KOPT-K1 (cell line): Measurements from ENCODE around the gene COX7A2L.
"Not testable (repeated sequence)": the region's sequence is repeated elsewhere in the genome, so short reads cannot be mapped to it uniquely, and the experiment has no call there.

Source experiments
- H3K27ac ChIP-seq: fragments of 200-600 bp; sonication (generic); 2 replicates; pipeline ENCODE4 v1.5.1; 2016; ENCODE audit warnings: antibody characterized with exemption, mild to moderate bottlenecking, low read depth, low read length; ENCODE audit not compliant: poor library complexity, severe bottlenecking
- H3K36me3 ChIP-seq: fragments of 200-600 bp; sonication (generic); 2 replicates; pipeline ENCODE4 v1.5.1; 2017; ENCODE audit warnings: antibody characterized with exemption, mild to moderate bottlenecking, low read length, moderate library complexity; ENCODE audit not compliant: insufficient read depth
- H3K9me3 ChIP-seq: fragments of 200-600 bp; sonication (generic); 2 replicates; pipeline ENCODE4 v1.5.1; 2017; ENCODE audit warnings: antibody characterized with exemption, low read length, mild to moderate bottlenecking; ENCODE audit not compliant: insufficient read depth, poor library complexity, severe bottlenecking

Gene COX7A2L

GRCh38 chr2:42337846-42338566 is 23.0 kb downstream of the COX7A2L start:
- peaks cover 64% of the 10 kb centered on the region for H3K36me3 ChIP-seq
- H3K9me3 ChIP-seq, result no peaks in the 10 kb centered on the region
- no peak overlapping the region for H3K27ac ChIP-seq

DNA sequence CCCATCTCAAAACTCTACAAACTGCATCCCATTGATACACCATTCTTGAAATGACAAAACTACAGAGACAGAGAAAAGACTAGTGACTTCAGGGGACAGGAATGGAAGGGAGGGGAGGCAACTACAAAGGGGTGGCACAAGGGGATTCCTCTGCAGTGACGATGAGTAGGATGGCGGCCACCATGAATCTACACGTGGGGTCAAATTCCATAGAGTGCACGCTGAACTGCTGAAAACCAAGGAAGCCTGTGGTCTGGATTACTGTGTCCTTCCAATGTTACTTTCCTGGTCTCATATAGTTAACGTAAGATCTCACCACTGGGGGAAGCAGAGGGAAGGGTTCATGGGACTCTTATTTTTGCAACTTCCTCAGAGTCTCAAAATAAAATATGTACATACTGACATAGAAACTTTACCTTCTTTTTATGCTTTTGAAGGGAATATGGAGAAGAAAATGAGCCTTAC is 23.6 kb downstream of the COX7A2L start:
- peaks cover 70% of the 10 kb centered on the region for H3K36me3 ChIP-seq
- no peak overlapping the region for H3K27ac ChIP-seq
- no peaks in the 10 kb centered on the region for H3K9me3 ChIP-seq

GRCh38 chr2:42336361-42336965 is 24.6 kb downstream of the COX7A2L start:
- peaks cover 80% of the 10 kb centered on the region for H3K36me3 ChIP-seq
- no peaks in the 10 kb centered on the region for H3K9me3 ChIP-seq
- H3K27ac ChIP-seq, result no peak overlapping the region

GRCh38 chr2:42335514-42336104 is 25.4 kb downstream of the COX7A2L start:
- Histone ChIP-seq H3K27ac (no peak overlapping the region), H3K36me3 (peaks cover 82% of the 10 kb centered on the region), H3K9me3 (no peaks in the 10 kb centered on the region)

GRCh38 chr2:42334865-42335264 is 26.2 kb downstream of the COX7A2L start:
- H3K36me3 ChIP-seq, result peaks cover 82% of the 10 kb centered on the region

DNA sequence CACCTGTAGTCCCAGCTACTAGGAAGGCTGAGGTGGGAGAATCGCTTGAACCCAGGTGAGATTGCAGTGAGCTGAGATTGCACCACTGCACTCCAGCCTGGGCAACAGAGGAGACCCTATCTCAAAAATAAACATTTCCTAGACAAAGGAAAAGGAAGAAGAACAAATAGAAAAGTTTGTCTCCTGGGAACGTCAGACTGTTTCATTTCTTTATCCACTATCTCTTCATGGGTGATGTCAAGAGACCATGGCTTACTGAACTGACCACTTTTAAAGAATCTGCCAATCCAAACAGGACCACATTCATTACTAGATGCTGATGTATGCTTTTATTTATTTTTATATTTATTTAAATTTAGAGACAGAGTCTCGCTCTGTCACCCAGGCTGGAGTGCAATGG is 26.8 kb downstream of the COX7A2L start:
- Histone ChIP-seq H3K36me3 (peaks cover 83% of the 10 kb centered on the region), H3K9me3 (no peaks in the 10 kb centered on the region), H3K27ac (no peak overlapping the region)

More at GRCh38 chr2:42334865-42335264, 26.2 kb downstream of the COX7A2L start:
- not testable (repeated sequence) for H3K27ac ChIP-seq, H3K9me3 ChIP-seq

DNA sequence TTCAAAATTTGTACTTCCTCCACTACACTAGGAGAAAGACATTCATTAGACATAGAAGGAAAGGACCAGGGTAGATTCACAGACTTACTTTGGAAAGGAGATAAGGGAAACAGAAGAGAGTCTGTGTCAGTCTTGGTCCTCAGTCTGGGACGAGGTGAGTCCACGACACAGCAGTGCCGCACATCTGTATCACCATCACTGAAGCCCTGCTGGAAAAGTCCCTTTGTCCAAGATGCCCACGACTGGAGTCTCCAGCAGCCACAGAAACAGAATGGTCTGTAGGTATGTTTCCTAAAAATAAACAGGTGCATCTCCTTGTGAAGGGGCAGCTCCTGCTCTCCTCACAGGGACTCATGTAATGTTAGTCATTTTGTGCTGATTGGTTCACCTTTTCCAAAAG is 27.4 kb downstream of the COX7A2L start:
- Histone ChIP-seq H3K36me3 (peaks cover 86% of the 10 kb centered on the region), H3K27ac (no peak overlapping the region), H3K9me3 (no peaks in the 10 kb centered on the region)

DNA sequence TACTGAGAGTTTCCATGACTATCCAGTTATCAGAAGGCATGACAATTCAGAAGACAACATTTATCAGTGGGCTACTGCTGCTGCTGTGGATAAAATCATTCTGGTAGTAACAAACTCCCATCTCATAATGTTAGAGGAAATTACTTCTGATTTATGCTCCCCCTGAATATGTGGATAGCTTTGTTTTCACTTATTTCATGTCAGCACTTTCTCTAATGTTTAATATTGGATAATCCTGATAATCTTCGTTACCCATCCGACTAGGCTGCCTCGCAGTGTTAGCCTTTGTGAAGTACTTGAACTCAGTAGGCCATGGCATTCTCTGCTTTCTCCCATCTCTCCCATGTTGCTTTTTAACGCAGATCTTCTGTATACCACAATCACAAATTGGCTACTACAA is 28.4 kb downstream of the COX7A2L start:
- H3K36me3 ChIP-seq, result peaks cover 79% of the 10 kb centered on the region
- H3K27ac ChIP-seq, result no peak overlapping the region
- no peaks in the 10 kb centered on the region for H3K9me3 ChIP-seq

- H3K9me3 ChIP-seq, result no peaks in the 10 kb centered on the region
- H3K27ac ChIP-seq, result no peak overlapping the region
- H3K36me3 ChIP-seq, result peaks cover 87% of the 10 kb centered on the region
These were observed 29.3 kb downstream of the COX7A2L start for GRCh38 chr2:42331569-42332284.

DNA sequence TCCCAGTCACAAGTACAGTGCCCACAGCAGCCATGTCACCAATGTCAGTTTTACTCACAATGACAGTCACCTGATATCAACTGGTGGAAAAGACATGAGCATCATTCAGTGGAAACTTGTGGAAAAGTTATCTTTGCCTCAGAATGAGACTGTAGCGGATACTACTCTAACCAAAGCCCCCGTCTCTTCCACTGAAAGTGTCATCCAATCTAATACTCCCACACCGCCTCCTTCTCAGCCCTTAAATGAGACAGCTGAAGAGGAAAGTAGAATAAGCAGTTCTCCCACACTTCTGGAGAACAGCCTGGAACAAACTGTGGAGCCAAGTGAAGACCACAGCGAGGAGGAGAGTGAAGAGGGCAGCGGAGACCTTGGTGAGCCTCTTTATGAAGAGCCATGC is 31.3 kb downstream of the COX7A2L start:
- Histone ChIP-seq H3K9me3 (no peaks in the 10 kb centered on the region), H3K27ac (no peak overlapping the region), H3K36me3 (peaks cover 82% of the 10 kb centered on the region)

GRCh38 chr2:42328923-42329322 is 32.1 kb downstream of the COX7A2L start:
- no peak overlapping the region for H3K27ac ChIP-seq
- peaks cover 74% of the 10 kb centered on the region for H3K36me3 ChIP-seq
- no peaks in the 10 kb centered on the region for H3K9me3 ChIP-seq

GRCh38 chr2:42328148-42328833 is 32.7 kb downstream of the COX7A2L start:
- no peaks in the 10 kb centered on the region for H3K9me3 ChIP-seq
- peaks cover 68% of the 10 kb centered on the region for H3K36me3 ChIP-seq
- H3K27ac ChIP-seq, result no peak overlapping the region

GRCh38 chr2:42327125-42327524 is 33.9 kb downstream of the COX7A2L start:
- H3K36me3 ChIP-seq, result peaks cover 56% of the 10 kb centered on the region
- no peak overlapping the region for H3K27ac ChIP-seq
- H3K9me3 ChIP-seq, result no peaks in the 10 kb centered on the region

- Histone ChIP-seq H3K27ac (no peak overlapping the region), H3K36me3 (peaks cover 44% of the 10 kb centered on the region), H3K9me3 (no peaks in the 10 kb centered on the region)
These were observed 35.4 kb downstream of the COX7A2L start for GRCh38 chr2:42325609-42326008.

DNA sequence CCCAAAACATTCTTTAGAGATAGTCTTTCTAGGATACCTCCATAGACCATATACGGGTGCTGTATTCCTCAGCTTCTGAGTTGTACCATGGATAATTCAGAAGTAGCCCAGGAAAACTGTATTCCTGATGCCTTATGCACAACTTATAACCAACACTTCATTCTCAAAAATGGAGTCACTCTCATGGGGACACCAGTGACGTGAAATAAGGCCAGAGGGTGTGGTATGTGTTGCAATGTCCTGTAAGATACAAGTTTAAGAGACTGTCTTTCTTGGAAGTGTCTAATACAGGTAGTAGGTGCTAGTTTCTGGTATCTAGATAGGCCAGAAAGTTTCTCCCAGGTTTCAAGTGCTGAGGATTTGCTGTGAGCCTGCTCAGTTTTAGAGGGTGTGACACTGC is 36.1 kb downstream of the COX7A2L start:
- H3K36me3 ChIP-seq, result peaks cover 44% of the 10 kb centered on the region
- no peaks in the 10 kb centered on the region for H3K9me3 ChIP-seq
- H3K27ac ChIP-seq, result no peak overlapping the region
